Measurements from ENCODE around the gene RNF225.

- no peak for TF ChIP-seq YY1 (IDR thresholded peaks at IDR 0.05; ENCODE audit: insufficient read depth, insufficient read length)
- TF ChIP-seq ZNF274 (IDR thresholded peaks at IDR 0.05; ENCODE audit: low read depth, low read length): no peak
Measured at GRCh38 chr19:58392945-58393724, 2.3 kb upstream of the RNF225 start.
